Rectal smooth muscle tissue (tissue), 1 donor: ENCODE results near the gene ATP11A.

Experiments
- H3K27ac ChIP-seq: one replicate; pipeline ENCODE4 v1.7.0; 2013; ENCODE audit warnings: low read depth, low read length, inconsistent platforms
- H3K27me3 ChIP-seq: one replicate; pipeline ENCODE4 v1.7.0; 2013; ENCODE audit warnings: low read length; ENCODE audit not compliant: control insufficient read depth, insufficient read depth
- H3K36me3 ChIP-seq: one replicate; pipeline ENCODE4 v1.7.0; 2013; ENCODE audit warnings: low read length; ENCODE audit not compliant: control insufficient read depth, insufficient read depth
- H3K4me1 ChIP-seq: one replicate; pipeline ENCODE4 v1.7.0; 2013; ENCODE audit warnings: low read length; ENCODE audit not compliant: control insufficient read depth, insufficient read depth
- H3K4me3 ChIP-seq: one replicate; pipeline ENCODE4 v1.7.0; 2013; ENCODE audit warnings: low read length
- H3K9ac ChIP-seq: one replicate; pipeline ENCODE4 v1.7.0; 2013; ENCODE audit warnings: low read length

The ATP11A gene

GRCh38 chr13:112933649-112934048, 243.8 kb downstream of the ATP11A start:
- Histone ChIP-seq H3K27ac (no peak overlapping the region), H3K36me3 (no peaks in the 10 kb centered on the region), H3K4me1 (no peaks in the 10 kb centered on the region), H3K4me3 (no peak overlapping the region), H3K9ac (no peak overlapping the region), H3K27me3 (peaks cover 3% of the 10 kb centered on the region)

- Histone ChIP-seq H3K27ac (no peak overlapping the region), H3K27me3 (peaks cover 3% of the 10 kb centered on the region), H3K36me3 (no peaks in the 10 kb centered on the region), H3K9ac (no peak overlapping the region), H3K4me3 (no peak overlapping the region), H3K4me1 (no peaks in the 10 kb centered on the region)
These were observed 244.2 kb downstream of the ATP11A start for GRCh38 chr13:112934078-112934477.
